DMS 273 (cell line): ENCODE results near the gene NYAP2.

Source experiments
- DNase-seq: peaks from one replicate; lab custom pipeline; 2025; ENCODE audit not compliant: unreplicated experiment; lab: John Stamatoyannopoulos, UW

Gene NYAP2

GRCh38 chr2:225428360-225428759 is 28.9 kb downstream of the NYAP2 start:
- no peak for DNase-seq

GRCh38 chr2:225429717-225430116 is 30.2 kb downstream of the NYAP2 start:
- DNase-seq = peak; percentile 71

GRCh38 chr2:225431105-225431863 is 31.8 kb downstream of the NYAP2 start:
- DNase-seq = peak; percentile 49

DNA sequence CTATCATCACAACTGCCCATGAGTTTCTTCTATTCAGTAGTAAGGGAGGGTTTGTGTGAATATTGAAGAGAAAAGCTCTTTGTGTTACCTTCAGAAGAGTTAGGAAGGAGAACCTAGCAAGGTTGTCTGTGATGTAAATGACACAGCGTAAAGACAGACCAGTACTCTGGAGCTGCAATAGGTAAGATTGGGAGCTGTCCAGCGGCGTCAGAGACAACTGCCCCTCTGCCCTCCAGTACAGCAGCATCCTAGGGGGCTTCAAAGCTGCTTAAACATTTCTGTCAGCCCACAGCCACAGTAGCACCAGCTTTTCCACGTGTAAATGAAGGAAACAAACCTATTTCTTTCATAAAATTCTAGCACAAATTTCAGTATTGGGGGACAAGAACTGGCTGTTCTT is 34.5 kb downstream of the NYAP2 start:
- no peak for DNase-seq

- DNase-seq = no peak
These were observed 37.8 kb downstream of the NYAP2 start for GRCh38 chr2:225437319-225437718.

DNA sequence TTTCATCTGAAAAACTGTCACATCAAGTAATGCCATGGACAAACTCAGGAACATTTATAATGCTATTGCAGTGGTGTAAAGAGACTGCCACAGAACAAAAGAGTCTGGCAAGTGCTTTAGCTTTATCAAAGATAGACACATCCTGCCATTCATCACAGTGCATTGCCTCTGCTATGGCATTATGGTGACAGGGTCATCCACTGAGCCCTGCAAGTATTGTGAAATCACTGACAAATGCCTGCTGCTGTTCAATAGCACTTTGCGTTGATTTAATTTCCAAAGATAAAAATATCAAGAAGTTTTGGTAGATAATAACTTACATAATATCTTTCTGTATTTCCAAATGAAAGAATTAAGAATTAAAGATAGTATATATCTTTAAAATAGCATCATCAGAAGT is 38.7 kb downstream of the NYAP2 start:
- no peak for DNase-seq

DNA sequence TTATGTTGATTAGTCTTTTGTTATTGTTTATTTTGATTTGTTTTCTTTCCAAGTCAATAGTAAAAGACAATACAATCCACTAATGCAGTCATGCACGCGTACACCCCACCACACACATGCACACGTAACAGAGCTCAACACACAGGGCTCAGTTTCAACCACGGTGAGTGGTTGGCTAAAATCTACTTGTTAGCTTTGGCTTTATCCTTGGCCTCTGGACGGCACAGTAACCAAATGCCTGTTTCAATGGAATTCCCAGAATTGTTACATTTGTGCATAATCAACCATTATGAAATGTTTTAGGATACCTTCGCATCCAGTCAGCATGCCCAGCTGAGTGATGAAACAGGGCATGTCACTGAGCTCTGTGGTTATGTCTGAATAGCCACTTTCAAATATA is 53.2 kb downstream of the NYAP2 start:
- DNase-seq = no peak

DNA sequence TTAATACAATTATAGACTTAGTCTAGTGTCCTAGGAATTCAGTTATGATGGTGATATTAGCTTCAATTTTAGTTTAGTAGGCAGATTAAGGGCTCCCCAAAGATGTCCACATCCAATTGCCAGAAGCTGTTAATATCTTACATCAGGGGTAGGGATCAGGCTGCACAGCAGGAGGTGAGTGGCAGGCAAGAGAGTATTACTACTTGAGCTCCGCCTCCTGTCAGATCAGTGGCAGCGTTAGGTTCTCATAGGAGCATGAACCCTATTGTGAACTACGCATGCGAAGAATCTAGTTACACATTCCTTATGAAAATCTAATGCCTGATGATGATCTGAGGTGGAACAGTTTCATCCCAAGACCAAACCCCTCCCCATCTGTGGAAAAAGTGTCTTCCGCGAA is 54.9 kb downstream of the NYAP2 start:
- no peak for DNase-seq

DNA sequence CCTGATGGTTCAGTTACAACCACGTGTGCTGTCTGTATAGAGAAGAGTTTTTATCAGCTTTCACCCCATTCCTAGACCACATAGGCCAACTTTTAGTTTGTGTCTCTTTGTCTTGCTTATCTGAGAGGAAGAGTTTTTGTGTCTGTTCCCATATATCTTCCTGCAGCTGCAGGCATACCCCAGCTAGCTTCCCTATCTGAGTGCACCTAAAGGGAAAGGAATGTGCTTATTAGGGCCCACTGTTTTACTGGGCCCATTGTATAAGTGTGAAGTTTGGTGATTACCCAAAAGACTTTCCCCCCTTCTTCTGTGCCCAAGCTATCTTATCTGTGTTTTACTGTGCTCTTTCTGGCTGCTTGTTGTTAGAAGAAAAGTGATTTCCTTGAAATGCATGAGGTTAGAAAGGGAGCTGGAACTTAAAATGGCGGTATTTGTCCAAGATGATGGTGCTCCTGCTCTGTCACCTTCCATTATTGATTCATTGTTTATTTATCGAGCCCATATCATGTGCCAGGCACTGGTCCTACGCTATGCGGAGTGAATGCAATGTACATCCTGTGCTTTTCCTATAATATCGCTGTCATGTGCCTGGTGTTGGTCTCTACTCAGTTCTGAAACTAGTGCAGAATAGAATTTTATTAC is 57.2 kb downstream of the NYAP2 start:
- no peak for DNase-seq

- peak; percentile 72 for DNase-seq
These were observed 58.0 kb downstream of the NYAP2 start for GRCh38 chr2:225457482-225457881.

DNA sequence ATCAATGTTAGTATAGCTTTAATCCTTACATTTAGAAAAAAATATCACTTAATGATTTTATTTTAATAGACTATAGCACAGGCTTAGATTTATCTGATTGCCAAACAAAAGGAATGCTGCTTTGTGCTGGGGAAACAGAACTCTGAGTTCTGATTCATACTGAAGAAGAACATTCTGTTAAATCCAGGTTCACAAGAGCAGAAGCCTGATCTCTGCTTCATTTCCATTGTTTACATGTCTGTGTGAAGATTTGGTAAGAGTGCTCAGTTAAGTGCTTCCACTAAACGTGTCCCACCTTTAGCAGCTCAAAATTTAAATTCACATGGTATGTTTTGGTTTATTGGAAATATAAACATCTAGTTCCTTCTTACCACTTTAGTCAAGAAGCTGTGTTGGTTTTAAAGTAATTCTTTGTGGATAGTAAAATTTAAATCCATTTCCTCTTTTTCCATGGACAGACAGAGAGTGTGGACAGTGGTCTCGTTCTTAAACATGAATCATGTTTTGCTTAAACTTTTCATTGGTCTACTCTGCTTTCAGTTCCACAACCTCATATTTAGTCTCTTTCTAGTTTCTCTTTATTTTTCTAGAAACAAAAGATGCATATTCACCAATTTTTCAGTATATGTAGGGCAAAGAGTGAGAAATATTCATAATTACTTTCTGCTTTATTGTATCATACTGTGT is 59.1 kb downstream of the NYAP2 start:
- DNase-seq = no peak

- no peak for DNase-seq
These were observed 62.9 kb downstream of the NYAP2 start for GRCh38 chr2:225462417-225462816.

DNA sequence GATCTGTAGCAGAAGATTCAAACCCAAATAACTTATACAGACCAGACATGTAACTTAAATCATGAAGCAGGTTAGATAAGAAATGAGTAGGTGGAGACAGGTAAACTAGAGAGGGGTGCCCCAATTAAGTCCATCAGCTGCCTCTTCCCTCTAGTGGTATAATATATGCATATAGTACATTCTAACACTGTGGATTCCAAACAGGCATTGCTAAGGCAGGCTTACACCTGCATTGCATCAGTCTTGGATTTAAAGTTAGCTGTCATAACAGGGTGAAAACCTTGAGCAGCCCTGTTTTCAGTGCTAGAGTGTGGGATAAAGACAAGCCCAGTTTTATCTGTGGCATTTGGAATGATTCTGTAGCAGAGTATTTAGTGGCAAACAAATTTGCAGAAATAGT is 63.4 kb downstream of the NYAP2 start:
- no peak for DNase-seq

DNA sequence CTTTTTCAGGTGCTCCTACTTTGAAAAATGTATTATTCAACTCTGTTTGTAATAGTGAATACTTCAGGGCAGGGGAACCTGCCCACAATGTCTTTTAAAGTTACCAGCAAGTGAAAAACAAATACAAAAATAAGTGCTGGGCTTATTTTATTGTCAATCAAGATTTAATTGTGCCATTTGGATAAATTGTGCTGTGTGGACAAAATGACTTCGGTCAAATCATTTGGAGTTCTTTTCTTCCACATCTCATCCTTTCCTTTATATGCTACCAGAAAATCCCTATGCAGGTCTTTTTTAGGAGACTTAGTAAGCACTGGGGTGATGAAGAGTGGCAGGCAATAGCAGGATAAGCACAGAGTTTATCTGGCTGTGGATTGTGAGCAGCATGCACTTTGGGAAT is 63.9 kb downstream of the NYAP2 start:
- DNase-seq = no peak

GRCh38 chr2:225464346-225465025 is 65.0 kb downstream of the NYAP2 start:
- DNase-seq = no peak

- DNase-seq = peak; percentile 29
These were observed 66.3 kb downstream of the NYAP2 start for GRCh38 chr2:225465827-225466226.

DNA sequence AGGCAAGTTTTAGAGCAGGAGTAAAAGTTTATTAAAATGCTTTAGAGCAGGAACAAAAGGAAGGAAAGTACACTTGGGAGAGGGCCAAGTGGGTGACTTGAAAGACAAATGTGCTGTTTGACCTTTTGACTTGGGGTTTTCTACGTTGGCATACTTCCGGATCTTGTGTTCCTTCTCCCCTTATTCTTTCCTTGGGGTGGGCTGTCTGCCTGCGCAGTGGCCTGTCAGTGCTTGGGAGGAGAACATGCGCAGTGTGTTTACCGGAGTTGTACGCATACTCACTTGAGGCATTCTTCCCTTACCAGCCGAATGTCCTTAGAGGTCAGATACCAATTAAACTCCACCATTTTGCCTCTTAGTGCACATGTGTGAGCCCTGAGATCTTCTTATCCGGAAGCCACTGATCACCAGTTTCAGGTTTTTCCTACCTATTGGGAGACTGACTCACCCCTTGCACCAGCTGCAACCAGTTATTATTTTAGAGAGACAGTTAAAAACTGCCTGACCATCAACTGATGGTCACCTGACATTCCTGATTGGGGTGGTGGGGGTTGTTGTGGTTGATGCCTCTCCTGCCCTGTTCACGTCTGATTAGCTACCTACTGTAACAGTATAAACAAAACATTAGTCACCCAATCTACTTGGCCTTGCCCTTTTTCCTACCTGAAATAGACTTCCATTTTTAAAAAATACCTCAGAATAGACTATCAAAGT is 67.5 kb downstream of the NYAP2 start:
- no peak for DNase-seq

DNA sequence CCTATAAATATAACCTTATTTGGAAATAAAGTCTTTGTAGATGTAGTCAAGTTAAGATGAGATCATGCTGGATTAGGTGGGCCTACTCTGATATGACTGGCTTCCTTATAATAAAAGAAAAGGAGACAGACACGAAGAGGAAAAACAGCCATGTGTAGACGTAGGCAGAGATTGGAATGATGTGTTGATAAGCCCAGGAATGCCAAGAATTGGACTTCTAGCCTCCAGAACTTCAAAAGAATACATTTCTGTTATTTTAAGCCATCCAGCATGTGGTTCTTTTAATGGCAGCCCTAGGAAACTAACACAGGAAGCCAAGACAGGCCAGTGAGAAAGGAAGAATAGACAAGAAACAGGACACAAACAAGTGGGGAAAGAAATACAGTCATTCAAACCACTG is 68.6 kb downstream of the NYAP2 start:
- DNase-seq = no peak

- DNase-seq = no peak
These were observed 71.5 kb downstream of the NYAP2 start for GRCh38 chr2:225471039-225471438.

- DNase-seq = no peak
These were observed 72.0 kb downstream of the NYAP2 start for GRCh38 chr2:225471482-225471881.

GRCh38 chr2:225472161-225472560 is 72.7 kb downstream of the NYAP2 start:
- no peak for DNase-seq
